T-helper 17 cell (primary cell): Measurements from ENCODE around the gene POLE. TPM values are rescaled to one million over a fixed set of nuclear protein-coding genes. Genes with fewer than 3 reads are reported as not detected.
A peak's percentile ranks its signal among the peaks of the same experiment; 100 is the strongest.
"Not testable (repeated sequence)": the region's sequence is repeated elsewhere in the genome, so short reads cannot be mapped to it uniquely, and the experiment has no call there.

Experiments used
- ATAC-seq: fragments of 150-1000 bp; cut with Tn5 transposase; 2 replicates; pipeline ENCODE4 v1.10.0; 2021; ENCODE audit warnings: mild to moderate bottlenecking, moderate library complexity
- DNase-seq, 3 donors: peaks; one replicate each; pipeline versions ENCODE4 v3.0.0 to v3.0.0-alpha.2; 2020 to 2021
- H3K9me3 ChIP-seq: one replicate; pipeline ENCODE4 v1.7.0; 2013; ENCODE audit warnings: low read length, mild to moderate bottlenecking; ENCODE audit not compliant: control insufficient read depth, poor library complexity, severe bottlenecking
- H3K27ac Mint-ChIP-seq: one replicate; pipeline ENCODE4 v1.8.0; 2022; ENCODE audit warnings: mild to moderate bottlenecking, moderate library complexity, mixed read lengths
- H3K27me3 Mint-ChIP-seq: one replicate; pipeline ENCODE4 v1.8.0; 2022; ENCODE audit warnings: mixed read lengths
- H3K36me3 Mint-ChIP-seq: one replicate; pipeline ENCODE4 v1.8.0; 2022; ENCODE audit warnings: low read depth, mixed read lengths
- H3K4me1 Mint-ChIP-seq: one replicate; pipeline ENCODE4 v1.8.0; 2022; ENCODE audit warnings: mild to moderate bottlenecking, mixed read lengths
- H3K4me3 Mint-ChIP-seq: one replicate; pipeline ENCODE4 v1.8.0; 2022; ENCODE audit warnings: mild to moderate bottlenecking, moderate library complexity, mixed read lengths
- total RNA-seq, 4 donors: library from RNA in 2 of 4; stranded (reverse) in 2 of 4; gene quantifications; one replicate each; pipeline ENCODE4 v1.2.3 and lab custom pipeline; 2022 to 2026

The POLE gene
- total RNA-seq, 2 donors from 2014 or later: 50.4 to 54.7 TPM

DNA sequence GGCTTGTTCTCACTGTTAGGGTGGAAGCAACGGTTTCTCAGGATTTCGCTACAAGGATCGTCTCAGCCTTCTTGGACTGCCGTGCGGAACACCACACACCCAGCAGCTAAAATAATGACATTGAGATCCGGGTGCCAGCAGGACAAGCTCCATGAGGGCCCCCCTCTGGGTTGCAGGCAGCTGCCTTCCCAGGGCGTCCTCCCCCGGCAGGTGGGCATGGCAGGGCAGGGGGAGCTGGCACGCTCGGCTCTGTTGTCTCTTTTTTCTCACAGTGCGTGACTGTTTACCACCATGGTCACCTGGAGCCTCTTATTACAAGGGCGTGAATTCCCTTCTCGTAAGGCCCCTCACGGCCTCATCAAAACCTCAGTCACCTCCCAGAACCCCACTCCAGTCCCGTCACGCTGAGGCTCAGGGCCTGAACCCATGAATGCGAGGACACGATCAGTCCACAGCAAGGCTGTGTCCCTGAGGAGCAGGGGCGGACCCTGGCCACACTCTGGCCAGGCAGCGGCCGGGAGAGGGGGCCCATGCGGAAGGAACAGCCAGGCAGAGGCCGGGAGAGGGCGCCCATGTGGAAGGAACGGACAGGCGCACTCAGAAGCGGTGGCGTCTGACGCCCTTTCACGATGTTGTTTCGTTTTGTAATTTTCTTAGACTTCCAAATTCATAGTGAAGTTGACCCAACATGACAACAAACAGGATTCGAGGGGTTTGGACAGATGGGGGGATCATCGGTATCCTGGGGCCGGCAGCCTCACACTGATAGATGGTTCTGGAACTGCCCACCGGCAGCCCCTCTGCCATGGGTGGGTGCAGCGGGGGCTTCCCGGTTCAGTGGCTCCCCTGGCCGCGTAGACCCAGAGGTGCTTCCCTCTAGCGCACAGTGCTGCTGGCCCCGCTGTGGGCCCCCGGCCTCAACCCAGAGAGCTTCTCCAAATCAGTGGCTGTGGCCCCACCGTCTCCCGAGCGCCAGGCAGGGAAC lies 86.8 kb downstream of the POLE start:
- ATAC-seq (peak; percentile 63), DNase-seq (no peak)
- H3K9me3 ChIP-seq: no peaks in the 10 kb centered on the region
- Mint-ChIP-seq H3K27ac (no peak overlapping the region), H3K4me1 (peaks cover 27% of the 10 kb centered on the region), H3K4me3 (peak overlapping the region; percentile 79), H3K36me3 (peaks cover 13% of the 10 kb centered on the region), H3K27me3 (peaks cover 66% of the 10 kb centered on the region)

DNA sequence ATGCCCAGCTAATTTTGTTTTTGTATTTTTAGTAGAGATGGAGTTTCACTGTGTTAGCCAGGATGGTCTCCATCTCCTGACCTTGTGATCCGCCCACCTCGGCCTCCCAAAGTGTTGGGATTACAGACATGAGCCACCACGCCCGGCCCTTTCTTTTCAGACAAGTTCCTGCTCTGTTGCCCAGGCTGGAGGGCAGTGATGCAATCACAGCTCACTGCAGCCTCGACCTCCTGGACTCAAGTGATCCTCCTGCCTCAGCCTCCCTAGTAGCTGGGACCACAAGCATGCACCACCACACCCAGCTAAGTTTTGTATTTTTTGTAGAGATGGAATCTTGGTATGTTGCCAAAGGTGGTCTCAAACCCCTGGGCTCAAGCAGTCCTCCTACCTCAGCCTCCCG lies 87.6 kb downstream of the POLE start:
- peak overlapping the region; percentile 73 for H3K4me3 Mint-ChIP-seq
- not testable (repeated sequence) for H3K27ac Mint-ChIP-seq
- H3K4me1 Mint-ChIP-seq: peaks cover 23% of the 10 kb centered on the region

DNA sequence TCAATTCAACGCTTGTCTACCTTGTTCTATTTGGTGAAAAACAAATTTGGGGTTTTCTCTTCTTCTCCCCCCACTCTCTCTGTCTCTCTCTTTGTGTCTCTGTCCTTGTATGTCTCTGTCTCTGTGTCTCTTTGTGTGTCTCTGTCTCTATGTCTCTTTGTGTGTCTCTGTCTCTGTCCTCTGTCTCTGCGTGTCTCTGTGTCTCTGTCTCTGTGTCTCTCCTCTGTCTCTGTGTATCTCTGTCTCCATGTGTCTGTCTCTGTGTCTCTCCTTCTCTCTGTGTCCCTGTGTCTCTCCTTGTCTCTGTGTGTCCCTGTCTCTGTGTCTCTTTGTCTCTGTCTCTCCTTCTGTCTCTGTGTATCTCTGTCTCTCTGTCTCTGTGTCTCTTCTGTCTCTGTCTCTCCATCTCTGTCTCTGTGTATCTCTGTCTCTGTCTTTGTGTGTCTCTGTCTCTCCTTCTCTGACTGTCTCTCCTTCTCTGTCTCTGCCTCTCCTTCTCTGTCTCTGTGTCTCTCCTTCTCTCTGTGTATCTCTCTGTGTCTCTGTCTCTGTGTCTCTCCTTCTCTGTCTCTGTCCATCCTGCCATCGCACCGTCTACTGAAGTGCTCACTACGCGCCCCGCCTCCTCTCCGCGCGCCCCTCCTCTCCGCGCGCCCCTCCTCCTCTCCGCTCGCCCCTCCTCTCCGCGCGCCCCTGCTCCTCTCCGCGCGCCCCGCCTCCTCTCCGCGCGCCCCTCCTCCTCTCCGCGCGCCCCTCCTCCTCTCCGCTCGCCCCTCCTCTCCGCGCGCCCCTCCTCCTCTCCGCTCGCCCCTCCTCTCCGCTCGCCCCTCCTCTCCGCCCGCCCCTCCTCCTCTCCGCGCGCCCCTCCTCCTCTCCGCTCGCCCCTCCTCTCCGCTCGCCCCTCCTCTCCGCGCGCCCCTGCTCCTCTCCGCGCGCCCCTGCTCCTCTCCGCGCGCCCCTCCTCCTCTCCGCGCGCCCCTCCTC lies 89.5 kb downstream of the POLE start:
- Mint-ChIP-seq H3K36me3 (peaks cover 11% of the 10 kb centered on the region), H3K4me1 (peaks cover 27% of the 10 kb centered on the region), H3K27ac (peak overlapping the region; percentile 85), H3K27me3 (peaks cover 60% of the 10 kb centered on the region), H3K4me3 (peak overlapping the region; percentile 91)
- no peak for ATAC-seq
- no peaks in the 10 kb centered on the region for H3K9me3 ChIP-seq
- DNase-seq: peak in 1 of 3 donors; percentile 33

More for the DNA sequence above, 87.6 kb downstream of the POLE start:
- H3K27me3 Mint-ChIP-seq: peaks cover 59% of the 10 kb centered on the region
- not testable (repeated sequence) for ATAC-seq, DNase-seq, H3K9me3 ChIP-seq
- peaks cover 13% of the 10 kb centered on the region for H3K36me3 Mint-ChIP-seq

DNA sequence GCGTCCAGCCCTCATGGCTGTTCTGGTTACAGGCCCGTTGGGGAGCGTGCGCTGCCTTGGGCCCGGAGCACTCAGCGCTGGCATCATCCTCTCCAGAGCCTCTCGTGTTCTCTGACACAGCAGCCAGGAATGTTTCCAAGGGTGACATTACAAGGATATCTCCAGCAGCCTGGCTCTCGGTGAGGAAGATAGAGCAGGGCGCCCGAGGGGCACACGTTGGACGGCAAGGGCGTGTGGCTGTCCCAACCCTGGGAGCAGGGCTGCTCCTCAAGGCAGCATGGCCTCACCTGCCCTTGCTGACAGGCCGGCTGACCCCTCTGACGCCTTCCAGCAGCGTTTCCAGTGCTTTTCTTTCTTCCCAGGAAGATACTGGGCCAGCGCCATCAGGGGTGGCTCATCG lies 91.1 kb downstream of the POLE start:
- Mint-ChIP-seq H3K27ac (no peak overlapping the region), H3K36me3 (peaks cover 9% of the 10 kb centered on the region), H3K4me3 (no peak overlapping the region), H3K4me1 (peaks cover 22% of the 10 kb centered on the region), H3K27me3 (peaks cover 56% of the 10 kb centered on the region)
- DNase-seq (no peak), ATAC-seq (no peak)
- no peaks in the 10 kb centered on the region for H3K9me3 ChIP-seq

DNA sequence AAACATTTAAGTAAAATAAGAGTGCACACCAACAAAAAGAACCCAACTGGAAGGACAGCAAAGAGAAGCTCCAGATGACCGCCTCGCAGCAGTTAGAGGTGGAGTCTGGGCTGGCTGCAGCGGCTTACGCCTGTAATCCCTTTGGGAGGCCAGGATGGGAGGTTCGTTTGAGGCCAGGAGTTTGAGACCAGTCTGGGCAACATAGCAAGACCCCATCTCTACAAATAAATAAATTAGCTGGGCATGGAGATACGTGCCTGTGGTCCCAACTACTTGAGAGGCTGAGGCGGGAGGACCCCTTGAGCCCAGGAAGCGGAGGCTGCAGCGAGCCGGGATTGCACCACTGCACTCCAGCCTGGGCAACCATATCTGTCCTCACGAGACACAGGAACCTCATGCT lies 92.0 kb downstream of the POLE start:
- H3K27me3 Mint-ChIP-seq: peaks cover 49% of the 10 kb centered on the region
- no peak overlapping the region for H3K27ac Mint-ChIP-seq
- H3K36me3 Mint-ChIP-seq: peaks cover 9% of the 10 kb centered on the region
- H3K4me3 Mint-ChIP-seq: no peak overlapping the region
- no peak for DNase-seq
- H3K9me3 ChIP-seq: no peaks in the 10 kb centered on the region
- peaks cover 18% of the 10 kb centered on the region for H3K4me1 Mint-ChIP-seq
- no peak for ATAC-seq

DNA sequence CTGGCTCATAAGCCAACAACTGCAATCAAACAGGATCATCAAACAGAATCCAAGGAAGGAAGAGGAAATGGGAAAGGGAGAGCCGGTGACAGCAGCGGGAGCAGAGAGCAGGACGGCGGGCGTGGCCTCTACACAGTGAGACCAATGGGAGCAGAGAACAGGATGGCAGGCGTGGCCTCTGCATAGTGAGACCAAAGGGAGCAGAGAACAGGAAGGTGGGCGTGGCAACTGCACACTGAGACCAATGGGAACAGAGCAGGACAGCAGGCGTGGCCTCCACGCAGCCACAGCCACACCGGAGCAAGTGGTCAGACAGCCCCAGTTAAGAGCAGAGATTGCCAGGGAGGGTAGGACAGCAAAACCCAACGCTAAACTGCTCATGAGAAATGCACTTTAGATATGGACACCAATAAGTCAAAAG lies 93.2 kb downstream of the POLE start:
- no peaks in the 10 kb centered on the region for H3K9me3 ChIP-seq
- no peak for DNase-seq
- H3K4me3 Mint-ChIP-seq: no peak overlapping the region
- peaks cover 40% of the 10 kb centered on the region for H3K27me3 Mint-ChIP-seq
- H3K36me3 Mint-ChIP-seq: peaks cover 9% of the 10 kb centered on the region
- H3K27ac Mint-ChIP-seq: no peak overlapping the region
- H3K4me1 Mint-ChIP-seq: peaks cover 18% of the 10 kb centered on the region
- ATAC-seq: peak; percentile 73

DNA sequence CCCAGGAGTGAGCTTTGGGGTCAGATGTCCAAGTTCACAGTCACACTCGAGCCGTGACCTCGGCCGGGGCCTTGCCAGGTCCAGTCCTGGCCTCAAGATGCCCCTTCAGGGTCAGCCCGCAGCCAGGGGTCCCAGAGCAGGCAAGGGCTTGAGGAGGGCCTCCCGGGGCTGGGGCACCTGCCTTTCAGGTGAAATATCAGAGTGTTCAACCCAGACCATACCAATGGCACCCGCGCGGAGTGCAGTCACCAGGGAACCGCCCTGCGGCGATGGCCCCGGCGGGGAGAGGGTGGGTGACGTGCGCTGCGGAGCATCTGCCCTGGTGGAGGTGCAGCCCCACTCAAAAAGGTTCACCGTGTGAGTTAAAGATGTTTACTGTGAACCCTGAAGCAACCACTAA lies 93.6 kb downstream of the POLE start:
- no peaks in the 10 kb centered on the region for H3K9me3 ChIP-seq
- H3K4me1 Mint-ChIP-seq: peaks cover 14% of the 10 kb centered on the region
- H3K27ac Mint-ChIP-seq: no peak overlapping the region
- no peak for ATAC-seq
- no peak overlapping the region for H3K4me3 Mint-ChIP-seq
- DNase-seq: no peak
- peaks cover 7% of the 10 kb centered on the region for H3K36me3 Mint-ChIP-seq
- peaks cover 36% of the 10 kb centered on the region for H3K27me3 Mint-ChIP-seq

DNA sequence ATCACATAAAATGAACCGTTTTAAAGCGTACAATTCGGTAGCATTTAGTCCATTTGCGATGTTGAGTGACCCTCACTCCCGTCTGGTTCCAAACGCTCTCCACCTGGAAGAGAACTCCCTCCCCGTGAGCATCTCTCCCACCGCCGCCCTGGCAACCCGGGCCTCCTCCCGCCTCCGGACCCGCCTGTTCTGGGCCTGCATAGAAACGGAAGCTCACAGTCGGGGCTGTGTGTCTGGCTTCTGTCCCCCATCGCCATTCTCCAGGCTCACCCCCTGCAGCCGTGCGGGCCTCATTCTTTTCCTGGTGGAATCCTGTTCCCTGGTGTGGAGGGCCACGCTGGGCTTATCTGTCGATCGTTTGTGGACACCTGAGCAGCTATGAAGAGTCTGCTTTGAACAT lies 94.1 kb downstream of the POLE start:
- Mint-ChIP-seq H3K4me1 (peaks cover 13% of the 10 kb centered on the region), H3K4me3 (no peak overlapping the region), H3K27me3 (peaks cover 35% of the 10 kb centered on the region), H3K36me3 (peaks cover 6% of the 10 kb centered on the region), H3K27ac (no peak overlapping the region)
- no peak for DNase-seq
- H3K9me3 ChIP-seq: no peaks in the 10 kb centered on the region
- no peak for ATAC-seq

DNA sequence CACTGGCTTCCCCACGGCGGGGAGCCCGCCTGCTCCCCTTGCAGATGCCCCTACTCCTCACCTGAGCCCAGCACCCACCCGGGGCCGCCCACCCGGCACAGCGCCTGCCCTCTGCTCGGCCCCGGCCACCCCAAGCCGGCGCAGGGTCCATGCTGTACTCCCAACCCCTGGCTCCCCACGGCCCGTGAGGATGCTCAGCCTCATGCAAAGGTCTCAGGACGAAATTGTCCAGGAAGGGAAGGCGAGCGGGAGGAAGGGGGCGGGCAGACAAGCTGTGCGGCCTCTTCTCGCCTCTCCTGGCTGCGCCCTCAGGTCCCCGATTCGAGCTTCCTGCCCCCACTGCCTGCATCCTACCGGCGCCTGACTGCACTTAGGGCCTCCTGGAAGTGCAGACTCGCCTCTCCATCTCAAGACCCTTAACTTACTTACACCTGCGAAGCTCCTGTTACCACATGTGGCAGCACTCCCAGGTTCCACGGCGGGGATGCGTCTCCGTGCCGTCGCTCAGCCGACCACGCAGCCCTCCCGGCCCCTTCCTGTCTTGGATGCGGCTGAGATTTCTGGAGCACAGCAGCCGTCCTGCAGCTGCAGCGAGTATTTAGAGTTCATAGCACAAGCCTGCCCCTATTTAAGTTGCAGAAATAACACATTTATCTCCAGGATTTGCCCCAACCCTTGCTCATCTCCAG lies 94.7 kb downstream of the POLE start:
- Mint-ChIP-seq H3K27me3 (peaks cover 30% of the 10 kb centered on the region), H3K4me1 (peaks cover 9% of the 10 kb centered on the region), H3K4me3 (no peak overlapping the region), H3K27ac (no peak overlapping the region), H3K36me3 (peaks cover 2% of the 10 kb centered on the region)
- H3K9me3 ChIP-seq: no peaks in the 10 kb centered on the region
- DNase-seq (no peak), ATAC-seq (no peak)

DNA sequence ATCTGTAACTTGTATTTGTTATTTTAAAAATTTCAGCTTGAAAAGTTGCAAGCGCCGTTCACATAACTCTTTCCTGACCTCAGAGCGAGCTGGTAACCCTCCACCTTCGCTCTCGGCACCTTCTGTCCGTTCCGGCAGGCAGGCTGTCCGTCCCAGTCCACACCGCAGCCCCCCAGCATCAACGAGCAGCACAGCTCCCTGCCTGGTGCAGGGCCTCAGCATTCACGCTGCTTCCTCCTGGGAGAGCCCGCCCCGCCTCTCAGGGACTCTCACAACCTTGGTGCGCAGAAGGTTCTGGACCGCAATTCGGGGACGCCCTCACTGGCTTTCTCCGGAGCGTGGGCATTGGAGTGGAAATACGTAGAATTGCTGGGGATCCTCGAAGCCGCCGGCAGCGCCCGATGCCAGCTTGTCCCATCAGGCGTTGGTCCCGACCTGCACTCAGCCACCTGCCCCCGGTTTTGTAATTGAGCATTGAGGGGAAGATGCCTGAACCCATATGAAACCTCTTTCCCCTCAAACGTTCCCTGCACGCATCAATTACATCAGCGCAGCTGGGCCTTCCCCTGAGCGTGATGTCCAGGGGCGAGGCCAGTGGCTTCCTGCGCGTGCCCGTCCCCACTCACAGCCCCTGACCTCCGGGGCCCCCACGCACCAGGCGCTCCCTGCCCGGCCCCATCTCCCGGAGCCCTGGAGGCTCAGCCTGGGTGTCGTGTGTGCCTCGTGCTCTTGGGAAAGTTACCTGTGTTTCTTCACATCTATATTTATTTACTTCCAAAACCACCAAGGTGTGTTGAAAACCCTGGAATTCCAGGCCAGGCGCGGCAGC lies 95.8 kb downstream of the POLE start:
- Mint-ChIP-seq H3K27ac (no peak overlapping the region), H3K27me3 (peaks cover 23% of the 10 kb centered on the region), H3K4me1 (peaks cover 6% of the 10 kb centered on the region), H3K4me3 (no peak overlapping the region), H3K36me3 (no peaks in the 10 kb centered on the region)
- ATAC-seq (no peak), DNase-seq (no peak)
- no peaks in the 10 kb centered on the region for H3K9me3 ChIP-seq

DNA sequence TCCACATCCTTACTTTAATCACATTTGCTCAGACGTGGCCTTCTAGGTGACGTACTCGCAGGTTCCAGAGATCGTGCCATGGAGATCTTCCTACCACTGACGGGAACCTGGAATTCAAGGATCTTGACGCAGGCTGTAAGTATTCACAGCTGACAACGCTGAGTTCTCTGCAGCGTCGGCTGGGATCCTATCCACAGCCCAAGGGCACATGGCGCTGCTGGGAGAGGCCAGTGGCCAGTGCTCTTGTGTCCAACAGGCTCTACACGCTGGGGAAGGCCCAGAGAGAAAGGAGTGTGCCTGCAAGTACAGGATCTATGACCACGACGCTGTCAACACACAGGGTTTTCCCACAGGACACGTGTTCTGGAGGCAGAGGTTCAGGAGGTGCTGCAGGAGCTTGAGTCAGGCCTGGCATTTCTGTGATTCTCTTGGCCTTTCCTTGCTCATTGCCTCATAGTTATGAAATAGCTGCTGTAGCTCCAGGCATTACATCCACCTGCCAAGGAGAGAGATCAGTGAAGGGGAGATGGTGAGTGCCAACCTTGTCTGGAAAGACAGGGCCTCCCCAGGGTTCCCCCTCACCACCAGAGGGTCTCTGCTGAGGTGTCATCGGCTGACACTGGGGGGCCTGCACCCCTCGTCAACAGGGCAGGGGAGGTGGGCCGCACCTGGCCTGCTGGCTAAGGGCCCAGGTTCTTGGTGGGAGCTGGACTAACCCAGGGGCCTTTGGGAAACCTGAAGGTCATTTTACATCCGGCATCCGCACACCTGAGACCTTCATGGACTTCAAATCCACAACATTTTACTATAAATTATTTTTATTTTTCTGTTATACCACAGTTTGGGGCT lies 98.1 kb downstream of the POLE start:
- DNase-seq (no peak), ATAC-seq (no peak)
- peaks cover 5% of the 10 kb centered on the region for H3K4me1 Mint-ChIP-seq
- H3K27me3 Mint-ChIP-seq: peaks cover 12% of the 10 kb centered on the region
- H3K27ac Mint-ChIP-seq: no peak overlapping the region
- H3K36me3 Mint-ChIP-seq: peaks cover under 1% of the 10 kb centered on the region
- H3K4me3 Mint-ChIP-seq: no peak overlapping the region
- no peaks in the 10 kb centered on the region for H3K9me3 ChIP-seq
